GM12878 (cell line): Measurements from ENCODE around the gene ANKRD6. TPM values are rescaled to one million over a fixed set of nuclear protein-coding genes. Genes with fewer than 3 reads are reported as not detected.

Experiments
- ATAC-seq: fragments of 200-7000 bp; cut with Tn5 transposase; 3 replicates; pipeline ENCODE4 v1.9.1; 2020; ENCODE audit warnings: mild to moderate bottlenecking, moderate library complexity
- BruUV-seq: library from RNA; stranded (reverse); fragments of 400-500 nt; replicated peaks from 2 replicates; lab custom pipeline; 2021; lab: Mats Ljungman, UMichigan
- CTCF ChIA-PET: fragments of 300-600 bp; sonication (Branson Sonifier 250); formaldehyde crosslinking; extraction: SDS; loops from one replicate; lab custom pipeline; 2021; ENCODE audit warnings: inconsistent platforms; lab: Yijun Ruan, JAX
- POLR2A ChIA-PET: fragments of 350-600 bp; formaldehyde crosslinking; extraction: SDS; loops from one replicate; lab custom pipeline; 2021; ENCODE audit warnings: inconsistent platforms; lab: Charles Lee
- RAD21 ChIA-PET: fragments of 300-600 bp; sonication (Branson Sonifier 250); formaldehyde crosslinking; loops from one replicate; lab custom pipeline; 2023; ENCODE audit warnings: antibody characterized with exemption; ENCODE audit not compliant: unreplicated experiment; lab: Charles Lee
- SMC1A ChIA-PET: fragments of 300-600 bp; sonication (Branson Sonifier 250); formaldehyde crosslinking; loops from one replicate; lab custom pipeline; 2023; ENCODE audit not compliant: unreplicated experiment, uncharacterized antibody; lab: Charles Lee
- DNase-seq: peaks from one replicate; pipeline ENCODE4 v3.0.0-alpha.2; 2011; ENCODE audit warnings: low read depth, low spot score
- FAIRE-seq: peaks from 3 replicates; lab custom pipeline; 2011; peaks lifted over from hg19 to GRCh38; lab: Jason Lieb, UNC
- H2AFZ ChIP-seq: 2 replicates; pipeline ENCODE4 v1.6.0; 2011; ENCODE audit warnings: low read depth, low read length, control low read depth; ENCODE audit not compliant: control insufficient read depth
- H3K27ac ChIP-seq: 2 replicates; pipeline ENCODE4 v1.5.1; 2011; ENCODE audit warnings: control low read depth; ENCODE audit not compliant: control insufficient read depth, insufficient read depth
- H3K27me3 ChIP-seq, 2 experiments: replicated peaks in 1 of 2; 2 replicates each; pipeline versions ENCODE4 v1.6.0 to v1.6.1; 2011; ENCODE audit warnings: low read length in 1 of 2; ENCODE audit not compliant: control insufficient read depth in 2 of 2, insufficient read depth in 2 of 2
- H3K36me3 ChIP-seq, 2 experiments: 2 replicates each; pipeline ENCODE4 v1.5.1; 2011; ENCODE audit warnings: low read length in 1 of 2; ENCODE audit not compliant: control insufficient read depth in 2 of 2, insufficient read depth in 2 of 2
- H3K4me1 ChIP-seq: 2 replicates; pipeline ENCODE4 v1.6.1; 2011; ENCODE audit warnings: mild to moderate bottlenecking, low read length, moderate library complexity, mixed read lengths; ENCODE audit not compliant: control insufficient read depth, insufficient read depth
- H3K4me2 ChIP-seq: 2 replicates; pipeline ENCODE4 v1.6.0; 2011; ENCODE audit warnings: control low read depth; ENCODE audit not compliant: control insufficient read depth, insufficient read depth
- H3K4me3 ChIP-seq: fragments of 200-600 bp; sonication (generic); 2 replicates; pipeline ENCODE4 v1.5.1; 2016
- H3K79me2 ChIP-seq: 2 replicates; pipeline ENCODE4 v1.6.0; 2011; ENCODE audit warnings: low read length; ENCODE audit not compliant: control insufficient read depth, insufficient read depth
- H3K9ac ChIP-seq: 2 replicates; pipeline ENCODE4 v1.8.0; 2011; ENCODE audit warnings: low read length, control low read depth, mixed read lengths; ENCODE audit not compliant: control insufficient read depth, insufficient read depth
- H3K9me3 ChIP-seq: replicated peaks from 3 replicates; pipeline ENCODE4 v1.5.1; 2011; ENCODE audit warnings: mild to moderate bottlenecking, low read length; ENCODE audit not compliant: control insufficient read depth, insufficient read depth
- H4K20me1 ChIP-seq: 2 replicates; pipeline ENCODE4 v1.6.0; 2011; ENCODE audit not compliant: control insufficient read depth, insufficient read depth
- ASH2L ChIP-seq: fragments of 300-600, 200-600 bp; sonication (generic); IDR thresholded peaks from 2 replicates; pipeline ENCODE4 v1.6.1; 2017; ENCODE audit warnings: low read depth, mild to moderate bottlenecking, borderline replicate concordance
- BCL3 ChIP-seq: IDR thresholded peaks from 2 replicates; pipeline ENCODE4 v1.6.1; 2011; ENCODE audit warnings: borderline replicate concordance, low read depth, mild to moderate bottlenecking, moderate library complexity, low read length; ENCODE audit not compliant: insufficient read depth, poor library complexity, severe bottlenecking
- CBFB ChIP-seq: IDR thresholded peaks from 2 replicates; pipeline ENCODE4 v1.6.1; 2016; ENCODE audit warnings: antibody characterized with exemption, low read depth
- CBX3 ChIP-seq: fragments of 200-600 bp; sonication (generic); IDR thresholded peaks from 2 replicates; pipeline ENCODE4 v1.6.1; 2016; ENCODE audit warnings: low read depth, borderline replicate concordance
- CUX1 ChIP-seq: IDR thresholded peaks from 2 replicates; pipeline ENCODE4 v1.6.1; 2012; ENCODE audit warnings: improper control_type of control experiment, low read depth, low read length; ENCODE audit not compliant: insufficient replicate concordance
- EED ChIP-seq: sonication (generic); IDR thresholded peaks from 2 replicates; pipeline ENCODE4 v1.6.1; 2016; ENCODE audit warnings: antibody characterized with exemption, low read depth
- EP300 ChIP-seq, 2 experiments: fragments of 150-350 bp in 1 of 2; IDR thresholded peaks; 2 replicates each; pipeline ENCODE4 v1.6.1; 2011 to 2012; ENCODE audit warnings: low read depth in 2 of 2, low read length in 2 of 2, borderline replicate concordance in 1 of 2, improper control_type of control experiment in 1 of 2, inconsistent platforms in 1 of 2; ENCODE audit not compliant: control insufficient read depth in 1 of 2
- HDGF ChIP-seq: fragments of 450-650 bp; IDR thresholded peaks from 2 replicates; pipeline ENCODE4 v1.6.1; 2016; ENCODE audit warnings: antibody characterized with exemption
- IKZF1 ChIP-seq: fragments of 450-650 bp; conservative IDR thresholded peaks from 2 replicates; pipeline ENCODE4 v1.6.1; 2017; ENCODE audit warnings: antibody characterized with exemption, mild to moderate bottlenecking
- IKZF2 ChIP-seq, 2 experiments: fragments of 450-650 bp; IDR thresholded peaks; 2 replicates each; pipeline ENCODE4 v1.6.1; 2017; ENCODE audit warnings: mild to moderate bottlenecking in 2 of 2, moderate library complexity in 2 of 2
- JUND ChIP-seq: IDR thresholded peaks from 2 replicates; pipeline ENCODE4 v1.6.1; 2012; ENCODE audit warnings: low read depth, mild to moderate bottlenecking, low read length, improper control_type of control experiment, moderate library complexity
- MTA2 ChIP-seq: fragments of 450-650 bp; IDR thresholded peaks from 2 replicates; pipeline ENCODE4 v1.6.1; 2016; ENCODE audit warnings: low read depth, mild to moderate bottlenecking, moderate library complexity
- RAD51 ChIP-seq: fragments of 450-650 bp; IDR thresholded peaks from 2 replicates; pipeline ENCODE4 v1.6.1; 2016; ENCODE audit warnings: moderate library complexity, mild to moderate bottlenecking, inconsistent platforms
- RB1 ChIP-seq: fragments of 450-650 bp; formaldehyde crosslinking; IDR thresholded peaks from 2 replicates; pipeline ENCODE4 v1.6.1; 2017; ENCODE audit warnings: mild to moderate bottlenecking, borderline replicate concordance
- SIN3A ChIP-seq: IDR thresholded peaks from 2 replicates; pipeline ENCODE4 v1.6.1; 2012; ENCODE audit warnings: low read depth, low read length, improper control_type of control experiment
- SMAD5 ChIP-seq: IDR thresholded peaks from 2 replicates; pipeline ENCODE4 v1.6.1; 2016; ENCODE audit warnings: antibody characterized with exemption, low read depth
- ZNF274 ChIP-seq: IDR thresholded peaks from one replicate; pipeline ENCODE4 v1.8.0; 2011; ENCODE audit not compliant: insufficient read length, insufficient read depth
- WGBS: methylation state at CpG from one replicate; pipeline ENCODE4 v1.1.6; 2016; ENCODE audit warnings: low lambda C conversion rate; ENCODE audit not compliant: insufficient replicate concordance, insufficient coverage; ENCODE audit errors: missing lambda C conversion rate; 5-methylcytosine and 5-hydroxymethylcytosine counted together
- in situ Hi-C: fragments of 300-500 bp; cut with MboI; formaldehyde crosslinking; loops from 9 replicates; pipeline ENCODE4 v1.14.3; 2018; ENCODE audit warnings: mixed read lengths
- intact Hi-C: fragments of 100-400 bp; cut with micrococcal nuclease; formaldehyde crosslinking; loops from one replicate; pipeline ENCODE4 v1.14.2; 2022; ENCODE audit not compliant: unreplicated experiment
- polyA plus RNA-seq, 11 experiments: library from polyadenylated mRNA; depleted of rRNA in 4 of 11; unstranded in 6 of 11; stranded (reverse) in 5 of 11; fragments of >200 nt; fragmentation: Nextera tagmentation in 4 of 11; fragmentation: Illumina TruSeq in 1 of 11; extraction: Ambion mirVana in 4 of 11; extraction: Trizol in 1 of 11; gene quantifications; 1 replicate in 1 of 11; 2 replicates in 10 of 11; pipeline versions ENCODE4 v1.2.1 to v1.2.3, GENCODE V29; 2011 to 2016; ENCODE audit warnings: inconsistent platforms in 2 of 11, missing spikeins in 2 of 11, low read depth in 1 of 11
- total RNA-seq, 4 experiments: library from RNA; depleted of rRNA in 3 of 4; stranded (reverse); fragments of >200 nt in 3 of 4; fragmentation: Illumina TruSeq in 1 of 4; extraction: Trizol in 1 of 4; gene quantifications; 2 replicates each; pipeline versions ENCODE4 v1.2.1 to v1.2.3, GENCODE V29; 2013 to 2021

ANKRD6 gene
- total and polyA plus RNA-seq, 10 of the 15 experiments (the other 5 are each of a cell fraction or from before 2014, with no cell fraction given): 0.03 to 0.90 (median 0.38) TPM

GRCh38 chr6:89449193-89449592 is 16.2 kb downstream of the ANKRD6 start (continued):
- TF ChIP-seq CUX1 (no peak), HDGF (no peak)

- H3K4me3 ChIP-seq: no peak overlapping the region
- ChIA-PET POLR2A (no interaction called here), SMC1A (interaction anchor here (1.5 kb wide), 1 partner anchor 9 kb away, joined by 3 read pairs; no protein-coding TSS in a partner anchor), RAD21 (no interaction called here), CTCF (interaction anchor here (1.0 to 1.4 kb wide), 3 partner anchors 15 to 20 kb away, joined by 3 to 4 read pairs (median 4); partner anchors contain the start of gene ANKRD6)
- BruUV-seq: no TSS peak
- ATAC-seq: no peak
- no peaks in the 10 kb centered on the region for H3K4me1 ChIP-seq
- H3K4me2 ChIP-seq: no peak overlapping the region
- H3K79me2 ChIP-seq: no peaks in the 10 kb centered on the region
- intact Hi-C loops (no loop called here), in situ Hi-C loops (no loop called here)
- no peaks in the 10 kb centered on the region; the same call in 2 of the 3 replicates for H3K9me3 ChIP-seq
- 45% methylated on average over 1 of the region's 1 CpG for WGBS
- no peaks in the 10 kb centered on the region for H3K27me3 ChIP-seq
- H3K9ac ChIP-seq: no peak overlapping the region
- no peaks in the 10 kb centered on the region for H4K20me1 ChIP-seq
- DNase-seq: no peak
- H2AFZ ChIP-seq: no peak overlapping the region
- H3K27ac ChIP-seq: no peak overlapping the region
- H3K36me3 ChIP-seq: no peaks in the 10 kb centered on the region
- FAIRE-seq: no peak
- TF ChIP-seq IKZF1: no peak
- TF ChIP-seq BCL3: no peak
- no peak for TF ChIP-seq EP300 (IDR thresholded peaks at IDR 0.05; ENCODE audit: borderline replicate concordance in 1 of 2, control insufficient read depth in 1 of 2, low read depth in 2 of 2, low read length in 2 of 2)
- TF ChIP-seq EED: no peak
- no peak for TF ChIP-seq CBFB
- TF ChIP-seq MTA2: no peak
- no peak for TF ChIP-seq RAD51
- no peak for TF ChIP-seq SIN3A
- TF ChIP-seq ASH2L: no peak
- TF ChIP-seq ZNF274: no peak
- TF ChIP-seq CBX3: no peak
- no peak for TF ChIP-seq JUND
- no peak for TF ChIP-seq SMAD5
- TF ChIP-seq RB1: no peak
- TF ChIP-seq IKZF2 (IDR thresholded peaks at IDR 0.05): no peak
Observed at GRCh38 chr6:89452281-89452680, 19.3 kb downstream of the ANKRD6 start.
